Astrocyte (in vitro differentiated cells and primary cell): ENCODE measurements around the gene STK24. TPM values are rescaled to one million over a fixed set of nuclear protein-coding genes. Genes with fewer than 3 reads are reported as not detected.

Source experiments
- DNase-seq: peaks from one replicate; pipeline ENCODE4 v3.0.0-alpha.2; 2010; ENCODE audit warnings: low read depth
- FAIRE-seq: peaks from 2 replicates; lab custom pipeline; 2011; peaks lifted over from hg19 to GRCh38; lab: Jason Lieb, UNC
- H2AFZ ChIP-seq: 2 replicates; pipeline ENCODE4 v1.6.0; 2012; ENCODE audit warnings: low read depth, low read length, inconsistent platforms
- H3K27ac ChIP-seq: 2 replicates; pipeline ENCODE4 v1.5.1; 2011; ENCODE audit warnings: low read depth, low read length, inconsistent platforms
- H3K27me3 ChIP-seq: 2 replicates; pipeline ENCODE4 v1.6.0; 2011; ENCODE audit warnings: low read length, inconsistent platforms; ENCODE audit not compliant: insufficient read depth
- H3K36me3 ChIP-seq: 2 replicates; pipeline ENCODE4 v1.5.1; 2011; ENCODE audit warnings: low read length, inconsistent platforms; ENCODE audit not compliant: insufficient read depth
- H3K4me1 ChIP-seq: 2 replicates; pipeline ENCODE4 v1.5.1; 2011; ENCODE audit warnings: low read length, inconsistent platforms; ENCODE audit not compliant: insufficient read depth
- H3K4me2 ChIP-seq: 2 replicates; pipeline ENCODE4 v1.6.0; 2012; ENCODE audit warnings: low read length, inconsistent platforms
- H3K4me3 ChIP-seq: 2 replicates; pipeline ENCODE4 v1.5.1; 2011; ENCODE audit warnings: low read depth, mild to moderate bottlenecking, low read length, inconsistent platforms; ENCODE audit not compliant: insufficient read depth
- H3K79me2 ChIP-seq: 2 replicates; pipeline ENCODE4 v1.6.0; 2012; ENCODE audit warnings: mild to moderate bottlenecking, low read length, inconsistent platforms; ENCODE audit not compliant: insufficient read depth
- H3K9ac ChIP-seq: 2 replicates; pipeline ENCODE4 v1.6.0; 2012; ENCODE audit warnings: mild to moderate bottlenecking, low read length, inconsistent platforms
- H3K9me3 ChIP-seq: 2 replicates; pipeline ENCODE4 v1.5.1; 2012; ENCODE audit warnings: low read depth, mild to moderate bottlenecking, low read length, inconsistent platforms; ENCODE audit not compliant: insufficient read depth
- H4K20me1 ChIP-seq: 2 replicates; pipeline ENCODE4 v1.6.0; 2012; ENCODE audit warnings: low read length, inconsistent platforms; ENCODE audit not compliant: insufficient read depth
- H3K27ac Mint-ChIP-seq: one replicate; pipeline ENCODE4 v1.8.0; 2021; ENCODE audit warnings: mild to moderate bottlenecking, mixed read lengths; ENCODE audit not compliant: unreplicated experiment
- H3K27me3 Mint-ChIP-seq: one replicate; pipeline ENCODE4 v1.8.0; 2021; ENCODE audit warnings: low read depth, mixed read lengths; ENCODE audit not compliant: unreplicated experiment
- H3K36me3 Mint-ChIP-seq: one replicate; pipeline ENCODE4 v1.8.0; 2021; ENCODE audit warnings: low read depth, mixed read lengths; ENCODE audit not compliant: unreplicated experiment
- H3K4me1 Mint-ChIP-seq: one replicate; pipeline ENCODE4 v1.8.0; 2021; ENCODE audit warnings: low read depth, mixed read lengths; ENCODE audit not compliant: unreplicated experiment
- H3K4me3 Mint-ChIP-seq: one replicate; pipeline ENCODE4 v1.8.0; 2021; ENCODE audit warnings: mild to moderate bottlenecking, moderate library complexity, mixed read lengths; ENCODE audit not compliant: unreplicated experiment
- H3K9me3 Mint-ChIP-seq: one replicate; pipeline ENCODE4 v1.8.0; 2021; ENCODE audit warnings: mild to moderate bottlenecking, mixed read lengths; ENCODE audit not compliant: unreplicated experiment
- CTCF ChIP-seq: IDR thresholded peaks from 2 replicates; pipeline ENCODE4 v1.5.1; 2011; ENCODE audit warnings: low read depth, mild to moderate bottlenecking, inconsistent platforms, low read length, moderate library complexity; ENCODE audit not compliant: insufficient read depth
- EZH2 ChIP-seq: IDR thresholded peaks from 2 replicates; pipeline ENCODE4 v1.6.1; 2012; ENCODE audit warnings: mild to moderate bottlenecking, low read length, inconsistent platforms; ENCODE audit not compliant: insufficient read depth
- total RNA-seq: library from RNA; stranded (reverse); gene quantifications from 2 replicates; pipeline ENCODE4 v1.2.1, GENCODE V29; 2021

STK24 gene
- total RNA-seq, 1 donor from 2014 or later: 96.1 TPM

- H2AFZ ChIP-seq: no peak overlapping the region
- H3K27ac Mint-ChIP-seq: peak overlapping the region; percentile 93
- peak overlapping the region; percentile 15 for H3K27ac ChIP-seq
- H3K27me3 ChIP-seq: no peaks in the 10 kb centered on the region
- no peaks in the 10 kb centered on the region for H3K27me3 Mint-ChIP-seq
- H3K9me3 ChIP-seq: no peaks in the 10 kb centered on the region
- H3K4me1 Mint-ChIP-seq: peaks cover 16% of the 10 kb centered on the region
- no peak overlapping the region for H3K4me2 ChIP-seq
- H3K9ac ChIP-seq: peak overlapping the region; percentile 55
- DNase-seq (no peak), FAIRE-seq (no peak)
- H4K20me1 ChIP-seq: peaks cover 15% of the 10 kb centered on the region
- peaks cover 30% of the 10 kb centered on the region for H3K36me3 Mint-ChIP-seq
- no peak for TF ChIP-seq EZH2
- TF ChIP-seq CTCF: no peak
- no peak overlapping the region for H3K4me3 ChIP-seq
- H3K36me3 ChIP-seq: no peaks in the 10 kb centered on the region
- H3K9me3 Mint-ChIP-seq: no peaks in the 10 kb centered on the region
- H3K4me1 ChIP-seq: peaks cover 11% of the 10 kb centered on the region
- no peaks in the 10 kb centered on the region for H3K79me2 ChIP-seq
- H3K4me3 Mint-ChIP-seq: no peak overlapping the region
Observed at GRCh38 chr13:98442391-98443230, 134.3 kb downstream of the STK24 start.

DNA sequence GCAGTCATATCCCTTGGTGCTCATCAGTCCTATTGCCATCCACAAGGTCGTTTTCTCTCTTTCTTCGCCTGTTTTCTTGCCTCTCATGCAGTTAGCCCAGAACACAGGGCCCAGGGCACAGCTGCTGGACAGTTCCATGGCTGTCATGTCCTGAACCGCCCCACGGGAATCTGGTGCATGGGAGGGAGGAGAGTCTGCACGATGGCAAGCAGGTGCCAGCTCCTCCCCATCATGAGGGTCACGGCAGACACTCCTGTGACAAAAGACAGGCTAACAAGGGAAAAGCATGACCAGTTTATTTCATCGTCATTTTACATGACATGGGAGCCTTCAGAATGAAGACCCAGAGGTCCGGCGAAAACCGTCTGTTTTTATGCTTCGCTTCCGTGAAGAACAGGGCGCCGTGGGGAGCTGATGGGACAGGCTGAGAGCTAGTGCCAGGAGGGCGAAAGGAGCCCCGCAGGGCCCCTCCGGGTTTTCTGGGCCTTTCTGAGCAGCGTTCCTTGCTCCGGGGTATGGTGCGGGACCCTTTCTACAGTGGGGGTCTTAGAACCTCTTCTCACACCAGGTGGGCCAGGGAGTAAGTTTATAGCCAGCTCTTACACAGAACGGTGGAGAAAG lies 135.7 kb downstream of the STK24 start:
- Histone ChIP-seq H3K9me3 (no peaks in the 10 kb centered on the region), H3K36me3 (peaks cover 4% of the 10 kb centered on the region), H3K79me2 (no peaks in the 10 kb centered on the region), H2AFZ (no peak overlapping the region), H3K27me3 (no peaks in the 10 kb centered on the region), H3K4me3 (no peak overlapping the region), H3K9ac (no peak overlapping the region), H4K20me1 (peaks cover 15% of the 10 kb centered on the region), H3K4me2 (no peak overlapping the region), H3K27ac (no peak overlapping the region), H3K4me1 (peaks cover 11% of the 10 kb centered on the region)
- Mint-ChIP-seq H3K9me3 (no peaks in the 10 kb centered on the region), H3K27ac (no peak overlapping the region), H3K4me3 (no peak overlapping the region), H3K4me1 (peaks cover 16% of the 10 kb centered on the region), H3K27me3 (no peaks in the 10 kb centered on the region), H3K36me3 (peaks cover 29% of the 10 kb centered on the region)
- TF ChIP-seq EZH2: no peak
- TF ChIP-seq CTCF: no peak
- DNase-seq (no peak), FAIRE-seq (no peak)
